Measurements from ENCODE around the gene CAMK1D.

Gene CAMK1D

GRCh38 chr10:12681252-12681651 lies 331.9 kb downstream of the CAMK1D start:
- Histone ChIP-seq H3K27ac (ENCODE audit: extremely low read depth, low read depth, low read length) (no peak overlapping the region), H3K4me1 (ENCODE audit: control insufficient read depth, insufficient read depth, low read length) (no peaks in the 10 kb centered on the region), H3K4me3 (ENCODE audit: low read depth, low read length) (no peak overlapping the region), H3K9me3 (ENCODE audit: control insufficient read depth, insufficient read depth, low read depth, low read length) (no peaks in the 10 kb centered on the region), H3K36me3 (ENCODE audit: control insufficient read depth in 2 of 2, insufficient read depth in 1 of 2, low read length in 2 of 2) (no peaks in the 10 kb centered on the region)
- ChIA-PET POLR2A (no interaction called here), CTCF (interaction anchor here (1.0 kb wide), 1 partner anchor 222 kb away, joined by 3 read pairs; no protein-coding TSS in a partner anchor)
- TF ChIP-seq, protein P1, sequence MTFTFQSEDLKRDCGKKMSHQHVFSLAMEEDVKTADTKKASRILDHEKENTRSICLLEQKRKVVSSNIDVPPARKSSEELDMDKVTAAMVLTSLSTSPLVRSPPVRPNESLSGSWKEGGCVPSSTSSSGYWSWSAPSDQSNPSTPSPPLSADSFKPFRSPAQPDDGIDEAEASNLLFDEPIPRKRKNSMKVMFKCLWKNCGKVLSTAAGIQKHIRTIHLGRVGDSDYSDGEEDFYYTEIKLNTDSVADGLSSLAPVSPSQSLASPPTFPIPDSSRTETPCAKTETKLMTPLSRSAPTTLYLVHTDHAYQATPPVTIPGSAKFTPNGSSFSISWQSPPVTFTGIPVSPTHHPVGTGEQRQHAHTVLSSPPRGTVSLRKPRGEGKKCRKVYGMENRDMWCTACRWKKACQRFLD (tag by site-specific recombination; IDR thresholded peaks at IDR 0.05) = no peak
- TF ChIP-seq ZNF175 (tag by site-specific recombination; IDR thresholded peaks at IDR 0.05) (no peak), SCRT1 (tag by site-specific recombination; IDR thresholded peaks at IDR 0.05; ENCODE audit: borderline replicate concordance) (no peak), ZNF776 (tag by site-specific recombination; IDR thresholded peaks at IDR 0.05; ENCODE audit: borderline replicate concordance) (no peak), ZBTB26 (tag by site-specific recombination; optimal IDR thresholded peaks at IDR 0.05) (no peak), RBAK (tag by site-specific recombination; IDR thresholded peaks at IDR 0.05) (no peak), ZNF391 (tag by site-specific recombination; IDR thresholded peaks at IDR 0.05; ENCODE audit: borderline replicate concordance, low read depth) (no peak), ZNF350 (tag by site-specific recombination; IDR thresholded peaks at IDR 0.05) (no peak)
- TF ChIP-seq, protein P2, sequence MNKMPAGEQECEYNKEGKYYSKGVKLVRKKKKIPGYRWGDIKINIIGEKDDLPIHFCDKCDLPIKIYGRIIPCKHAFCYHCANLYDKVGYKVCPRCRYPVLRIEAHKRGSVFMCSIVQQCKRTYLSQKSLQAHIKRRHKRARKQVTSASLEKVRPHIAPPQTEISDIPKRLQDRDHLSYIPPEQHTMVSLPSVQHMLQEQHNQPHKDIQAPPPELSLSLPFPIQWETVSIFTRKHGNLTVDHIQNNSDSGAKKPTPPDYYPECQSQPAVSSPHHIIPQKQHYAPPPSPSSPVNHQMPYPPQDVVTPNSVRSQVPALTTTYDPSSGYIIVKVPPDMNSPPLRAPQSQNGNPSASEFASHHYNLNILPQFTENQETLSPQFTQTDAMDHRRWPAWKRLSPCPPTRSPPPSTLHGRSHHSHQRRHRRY (tag by site-specific recombination; IDR thresholded peaks at IDR 0.05) = no peak
- TF ChIP-seq, protein P3, sequence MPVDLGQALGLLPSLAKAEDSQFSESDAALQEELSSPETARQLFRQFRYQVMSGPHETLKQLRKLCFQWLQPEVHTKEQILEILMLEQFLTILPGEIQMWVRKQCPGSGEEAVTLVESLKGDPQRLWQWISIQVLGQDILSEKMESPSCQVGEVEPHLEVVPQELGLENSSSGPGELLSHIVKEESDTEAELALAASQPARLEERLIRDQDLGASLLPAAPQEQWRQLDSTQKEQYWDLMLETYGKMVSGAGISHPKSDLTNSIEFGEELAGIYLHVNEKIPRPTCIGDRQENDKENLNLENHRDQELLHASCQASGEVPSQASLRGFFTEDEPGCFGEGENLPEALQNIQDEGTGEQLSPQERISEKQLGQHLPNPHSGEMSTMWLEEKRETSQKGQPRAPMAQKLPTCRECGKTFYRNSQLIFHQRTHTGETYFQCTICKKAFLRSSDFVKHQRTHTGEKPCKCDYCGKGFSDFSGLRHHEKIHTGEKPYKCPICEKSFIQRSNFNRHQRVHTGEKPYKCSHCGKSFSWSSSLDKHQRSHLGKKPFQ (tag by site-specific recombination; IDR thresholded peaks at IDR 0.05) = no peak
- TF ChIP-seq, protein P4, sequence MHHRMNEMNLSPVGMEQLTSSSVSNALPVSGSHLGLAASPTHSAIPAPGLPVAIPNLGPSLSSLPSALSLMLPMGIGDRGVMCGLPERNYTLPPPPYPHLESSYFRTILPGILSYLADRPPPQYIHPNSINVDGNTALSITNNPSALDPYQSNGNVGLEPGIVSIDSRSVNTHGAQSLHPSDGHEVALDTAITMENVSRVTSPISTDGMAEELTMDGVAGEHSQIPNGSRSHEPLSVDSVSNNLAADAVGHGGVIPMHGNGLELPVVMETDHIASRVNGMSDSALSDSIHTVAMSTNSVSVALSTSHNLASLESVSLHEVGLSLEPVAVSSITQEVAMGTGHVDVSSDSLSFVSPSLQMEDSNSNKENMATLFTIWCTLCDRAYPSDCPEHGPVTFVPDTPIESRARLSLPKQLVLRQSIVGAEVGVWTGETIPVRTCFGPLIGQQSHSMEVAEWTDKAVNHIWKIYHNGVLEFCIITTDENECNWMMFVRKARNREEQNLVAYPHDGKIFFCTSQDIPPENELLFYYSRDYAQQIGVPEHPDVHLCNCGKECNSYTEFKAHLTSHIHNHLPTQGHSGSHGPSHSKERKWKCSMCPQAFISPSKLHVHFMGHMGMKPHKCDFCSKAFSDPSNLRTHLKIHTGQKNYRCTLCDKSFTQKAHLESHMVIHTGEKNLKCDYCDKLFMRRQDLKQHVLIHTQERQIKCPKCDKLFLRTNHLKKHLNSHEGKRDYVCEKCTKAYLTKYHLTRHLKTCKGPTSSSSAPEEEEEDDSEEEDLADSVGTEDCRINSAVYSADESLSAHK (tag by site-specific recombination; IDR thresholded peaks at IDR 0.05) = no peak

DNA sequence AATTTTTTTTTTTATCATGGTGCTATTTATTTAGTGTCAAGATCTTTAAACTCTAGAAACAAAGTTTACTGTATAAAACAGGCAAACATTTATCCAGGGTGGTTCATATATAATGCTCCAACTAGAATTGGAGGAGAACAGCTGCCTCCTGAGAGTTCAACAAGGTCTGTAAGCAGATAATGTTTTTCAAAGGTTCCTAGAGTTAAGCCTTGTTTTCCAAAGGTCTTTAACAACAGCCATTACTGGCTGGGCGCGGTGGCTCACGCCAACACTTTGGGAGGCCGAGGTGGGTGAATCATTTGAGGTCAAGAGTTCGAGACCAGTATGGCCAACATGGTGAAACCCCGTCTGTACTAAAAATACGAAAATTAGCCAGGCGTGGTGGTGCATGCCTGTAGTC lies 335.4 kb downstream of the CAMK1D start:
- Histone ChIP-seq H3K27ac (ENCODE audit: extremely low read depth, low read depth, low read length) (no peak overlapping the region), H3K4me1 (ENCODE audit: control insufficient read depth, insufficient read depth, low read length) (no peaks in the 10 kb centered on the region), H3K9me3 (ENCODE audit: control insufficient read depth, insufficient read depth, low read depth, low read length) (no peaks in the 10 kb centered on the region), H3K4me3 (ENCODE audit: low read depth, low read length) (no peak overlapping the region), H3K36me3 (ENCODE audit: control insufficient read depth in 2 of 2, insufficient read depth in 1 of 2, low read length in 2 of 2) (no peaks in the 10 kb centered on the region)
- ChIA-PET CTCF (no interaction called here), POLR2A (no interaction called here)
- TF ChIP-seq ZNF76 (tag by site-specific recombination; IDR thresholded peaks at IDR 0.05; ENCODE audit: borderline replicate concordance, low read depth) (no peak), SCRT1 (tag by site-specific recombination; IDR thresholded peaks at IDR 0.05; ENCODE audit: borderline replicate concordance) (no peak), ZNF248 (tag by site-specific recombination; IDR thresholded peaks at IDR 0.05) (no peak), MYNN (tag by site-specific recombination; IDR thresholded peaks at IDR 0.05; ENCODE audit: borderline replicate concordance) (no peak), ZNF391 (tag by site-specific recombination; IDR thresholded peaks at IDR 0.05; ENCODE audit: borderline replicate concordance, low read depth) (no peak), ZNF174 (tag by site-specific recombination; IDR thresholded peaks at IDR 0.05) (no peak), ZNF621 (tag by site-specific recombination; IDR thresholded peaks at IDR 0.05) (no peak), ZNF664 (tag by site-specific recombination; IDR thresholded peaks at IDR 0.05) (no peak), ZNF292 (tag by site-specific recombination; IDR thresholded peaks at IDR 0.05; ENCODE audit: borderline replicate concordance, low read depth) (no peak), OVOL3 (tag by site-specific recombination; IDR thresholded peaks at IDR 0.05) (no peak), ZNF701 (tag by site-specific recombination; IDR thresholded peaks at IDR 0.05) (no peak), KLF17 (tag by site-specific recombination; IDR thresholded peaks at IDR 0.05) (no peak), ZIC2 (tag by site-specific recombination; IDR thresholded peaks at IDR 0.05) (no peak), ZNF639 (tag by site-specific recombination; IDR thresholded peaks at IDR 0.05) (no peak)
- TF ChIP-seq, protein P5, sequence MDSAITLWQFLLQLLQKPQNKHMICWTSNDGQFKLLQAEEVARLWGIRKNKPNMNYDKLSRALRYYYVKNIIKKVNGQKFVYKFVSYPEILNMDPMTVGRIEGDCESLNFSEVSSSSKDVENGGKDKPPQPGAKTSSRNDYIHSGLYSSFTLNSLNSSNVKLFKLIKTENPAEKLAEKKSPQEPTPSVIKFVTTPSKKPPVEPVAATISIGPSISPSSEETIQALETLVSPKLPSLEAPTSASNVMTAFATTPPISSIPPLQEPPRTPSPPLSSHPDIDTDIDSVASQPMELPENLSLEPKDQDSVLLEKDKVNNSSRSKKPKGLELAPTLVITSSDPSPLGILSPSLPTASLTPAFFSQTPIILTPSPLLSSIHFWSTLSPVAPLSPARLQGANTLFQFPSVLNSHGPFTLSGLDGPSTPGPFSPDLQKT (IDR thresholded peaks at IDR 0.05; ENCODE audit: borderline replicate concordance, low read depth, low read length) = no peak

All from HEK293 (cell line).